Measurements from ENCODE around the gene PIK3CD.

PIK3CD gene

GRCh38 chr1:9764550-9764949, 113.0 kb downstream of the PIK3CD start:
- H3K79me2 ChIP-seq (ENCODE audit: insufficient read depth, low read length), result peaks cover 76% of the 10 kb centered on the region

GRCh38 chr1:9766759-9767442, 115.4 kb downstream of the PIK3CD start:
- H3K36me3 ChIP-seq (ENCODE audit: insufficient read depth, low read length), result peaks cover 60% of the 10 kb centered on the region

More at GRCh38 chr1:9764550-9764949, 113.0 kb downstream of the PIK3CD start:
- Histone ChIP-seq H3K9me2 (ENCODE audit: low read depth, low read length) (no peaks in the 10 kb centered on the region), H3K9me3 (ENCODE audit: low read length) (no peaks in the 10 kb centered on the region), H3K27ac (ENCODE audit: low read depth, low read length, poor library complexity, severe bottlenecking) (no peak overlapping the region), H3K9ac (ENCODE audit: low read length) (no peak overlapping the region), H2AFZ (ENCODE audit: low read length) (no peak overlapping the region), H3K36me3 (ENCODE audit: insufficient read depth, low read length) (peaks cover 59% of the 10 kb centered on the region), H3K4me1 (ENCODE audit: insufficient read depth, low read length, severe bottlenecking) (peaks cover 95% of the 10 kb centered on the region), H3K4me2 (ENCODE audit: low read length) (no peak overlapping the region), H4K20me1 (ENCODE audit: insufficient read depth, low read length) (no peaks in the 10 kb centered on the region), H3K27me3 (ENCODE audit: insufficient read depth, low read length) (no peaks in the 10 kb centered on the region), H3K4me3 (ENCODE audit: low read depth, low read length, poor library complexity, severe bottlenecking) (no peak overlapping the region), H3F3A (ENCODE audit: insufficient read depth, low read length) (no peaks in the 10 kb centered on the region)
- TF ChIP-seq EZH2 (IDR thresholded peaks at IDR 0.05; ENCODE audit: borderline replicate concordance, low read length) (no peak), CTCF (IDR thresholded peaks at IDR 0.05; ENCODE audit: low read length) (no peak)

GRCh38 chr1:9767964-9768668, 116.6 kb downstream of the PIK3CD start:
- Histone ChIP-seq H3K4me2 (ENCODE audit: low read length) (no peak overlapping the region), H3K4me1 (ENCODE audit: insufficient read depth, low read length, severe bottlenecking) (peaks cover 60% of the 10 kb centered on the region), H3K27me3 (ENCODE audit: insufficient read depth, low read length) (no peaks in the 10 kb centered on the region), H3K9ac (ENCODE audit: low read length) (no peak overlapping the region), H3K79me2 (ENCODE audit: insufficient read depth, low read length) (peaks cover 60% of the 10 kb centered on the region), H3K36me3 (ENCODE audit: insufficient read depth, low read length) (peaks cover 60% of the 10 kb centered on the region), H3K9me2 (ENCODE audit: low read depth, low read length) (no peaks in the 10 kb centered on the region), H3K4me3 (ENCODE audit: low read depth, low read length, poor library complexity, severe bottlenecking) (no peak overlapping the region), H2AFZ (ENCODE audit: low read length) (no peak overlapping the region), H3F3A (ENCODE audit: insufficient read depth, low read length) (peaks cover 9% of the 10 kb centered on the region; the same call in 1 of the 2 replicates), H4K20me1 (ENCODE audit: insufficient read depth, low read length) (no peaks in the 10 kb centered on the region), H3K27ac (ENCODE audit: low read depth, low read length, poor library complexity, severe bottlenecking) (peak overlapping the region; percentile 36), H3K9me3 (ENCODE audit: low read length) (no peaks in the 10 kb centered on the region)
- TF ChIP-seq CTCF (IDR thresholded peaks at IDR 0.05; ENCODE audit: low read length), result no peak
- no peak for TF ChIP-seq EZH2 (IDR thresholded peaks at IDR 0.05; ENCODE audit: borderline replicate concordance, low read length)

More at GRCh38 chr1:9766759-9767442, 115.4 kb downstream of the PIK3CD start:
- no peak for TF ChIP-seq EZH2 (IDR thresholded peaks at IDR 0.05; ENCODE audit: borderline replicate concordance, low read length)
- no peak for TF ChIP-seq CTCF (IDR thresholded peaks at IDR 0.05; ENCODE audit: low read length)
- H3K4me3 ChIP-seq (ENCODE audit: low read depth, low read length, poor library complexity, severe bottlenecking), result no peak overlapping the region
- no peaks in the 10 kb centered on the region for H3K27me3 ChIP-seq (ENCODE audit: insufficient read depth, low read length)
- H3K4me2 ChIP-seq (ENCODE audit: low read length), result no peak overlapping the region
- no peak overlapping the region for H3K9ac ChIP-seq (ENCODE audit: low read length)
- peaks cover 58% of the 10 kb centered on the region for H3K79me2 ChIP-seq (ENCODE audit: insufficient read depth, low read length)
- H4K20me1 ChIP-seq (ENCODE audit: insufficient read depth, low read length), result no peaks in the 10 kb centered on the region
- no peak overlapping the region for H2AFZ ChIP-seq (ENCODE audit: low read length)
- H3K4me1 ChIP-seq (ENCODE audit: insufficient read depth, low read length, severe bottlenecking), result peaks cover 72% of the 10 kb centered on the region
- H3F3A ChIP-seq (ENCODE audit: insufficient read depth, low read length), result peaks cover 9% of the 10 kb centered on the region; the same call in 1 of the 2 replicates
- H3K27ac ChIP-seq (ENCODE audit: low read depth, low read length, poor library complexity, severe bottlenecking), result peak overlapping the region; percentile 38
- no peaks in the 10 kb centered on the region for H3K9me2 ChIP-seq (ENCODE audit: low read depth, low read length)
- H3K9me3 ChIP-seq (ENCODE audit: low read length), result no peaks in the 10 kb centered on the region

Data from OCI-LY1 (cell line).